ENCODE measurements around the gene PDK2.

Gene PDK2

DNA sequence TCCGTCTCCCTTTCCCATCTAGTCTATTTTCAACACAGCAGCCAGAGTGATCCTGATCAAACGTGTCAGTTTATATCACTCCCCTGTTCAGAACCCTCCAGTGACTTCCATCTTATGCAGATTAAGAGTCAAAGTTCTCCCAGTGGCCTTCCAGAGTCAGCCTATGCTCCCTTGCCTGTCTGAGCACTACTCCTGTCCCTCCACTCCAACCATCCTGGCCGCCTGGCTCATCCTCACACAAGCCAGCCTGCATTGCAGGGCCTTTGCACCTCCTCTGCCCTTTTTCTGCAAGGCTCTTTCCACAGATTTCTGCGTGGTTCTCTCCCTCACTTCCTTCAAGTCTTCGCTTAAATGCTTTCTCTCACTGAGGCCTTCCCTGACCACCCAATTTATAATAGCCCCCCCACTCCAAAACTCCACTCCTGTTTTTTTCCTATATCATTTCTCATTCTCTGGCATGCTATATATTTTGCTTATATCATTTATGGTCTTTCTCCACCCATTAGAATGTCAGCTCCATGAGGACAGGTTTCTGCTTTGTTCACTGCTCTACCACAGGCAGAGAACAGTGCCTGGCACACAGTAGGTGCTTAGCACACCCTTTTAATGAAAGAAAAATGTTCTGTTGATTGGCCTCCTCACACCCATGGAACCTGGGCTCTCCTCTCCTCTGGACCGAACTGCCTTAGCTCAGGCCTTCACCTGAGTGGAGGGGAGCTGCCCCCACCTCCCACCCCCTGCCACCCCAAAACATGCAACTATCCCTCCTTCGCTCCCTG lies 25.5 kb downstream of the PDK2 start:
- DNase-seq: no peak

DNA sequence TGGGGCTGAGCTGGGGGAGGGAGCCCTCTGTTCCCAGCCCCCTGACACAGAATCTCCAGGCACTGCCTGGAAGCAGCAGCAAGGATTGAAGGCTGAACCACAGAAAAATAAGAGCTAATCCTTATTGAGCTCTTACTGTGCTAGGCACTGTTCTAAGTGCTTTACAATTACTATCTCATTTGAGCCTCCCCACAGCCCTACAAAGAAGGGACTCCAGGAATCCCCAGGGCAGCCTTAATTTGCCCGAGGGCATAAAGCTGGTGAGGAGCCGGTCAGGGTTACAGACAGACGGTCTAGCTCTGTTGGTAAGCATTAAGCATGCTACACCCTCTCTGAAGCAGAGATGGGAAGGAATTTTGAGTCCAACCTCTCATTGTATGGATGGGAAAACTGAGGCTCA lies 27.8 kb downstream of the PDK2 start:
- DNase-seq: no peak

DNA sequence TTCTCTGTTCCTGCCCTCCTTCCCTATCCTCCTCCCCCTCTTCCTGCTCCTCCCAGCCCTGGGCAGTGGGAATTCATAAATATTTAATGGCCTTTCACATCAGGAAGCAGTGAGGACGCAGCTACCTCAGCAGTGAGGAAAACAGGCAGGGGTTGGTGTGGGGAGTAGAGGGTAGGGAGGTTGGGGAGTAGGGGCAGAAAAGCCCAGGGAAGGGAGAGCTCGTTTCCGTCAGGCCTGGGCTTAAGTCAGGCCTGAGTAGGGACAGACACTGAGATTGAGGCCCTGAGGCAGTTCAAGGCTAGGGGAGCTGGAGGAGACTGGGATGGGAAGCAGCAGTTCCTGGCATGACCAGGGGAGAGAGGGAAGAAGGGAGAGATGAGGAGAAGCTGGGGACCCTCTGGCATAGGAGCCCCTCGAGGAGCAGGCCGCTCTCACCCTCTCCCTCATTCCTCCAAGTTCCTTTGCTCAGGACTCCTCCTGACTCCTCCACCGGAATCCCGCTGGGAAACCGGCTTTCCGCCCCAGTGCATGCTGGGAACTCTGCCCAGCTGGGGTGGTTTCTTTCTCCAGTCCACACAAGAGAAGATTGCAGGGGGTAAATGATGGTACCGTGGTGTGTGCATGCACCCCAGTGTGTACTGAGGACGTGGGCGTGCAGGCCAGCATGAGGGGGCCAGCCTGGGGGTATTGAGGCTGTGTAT lies 28.6 kb downstream of the PDK2 start:
- DNase-seq: no peak

DNA sequence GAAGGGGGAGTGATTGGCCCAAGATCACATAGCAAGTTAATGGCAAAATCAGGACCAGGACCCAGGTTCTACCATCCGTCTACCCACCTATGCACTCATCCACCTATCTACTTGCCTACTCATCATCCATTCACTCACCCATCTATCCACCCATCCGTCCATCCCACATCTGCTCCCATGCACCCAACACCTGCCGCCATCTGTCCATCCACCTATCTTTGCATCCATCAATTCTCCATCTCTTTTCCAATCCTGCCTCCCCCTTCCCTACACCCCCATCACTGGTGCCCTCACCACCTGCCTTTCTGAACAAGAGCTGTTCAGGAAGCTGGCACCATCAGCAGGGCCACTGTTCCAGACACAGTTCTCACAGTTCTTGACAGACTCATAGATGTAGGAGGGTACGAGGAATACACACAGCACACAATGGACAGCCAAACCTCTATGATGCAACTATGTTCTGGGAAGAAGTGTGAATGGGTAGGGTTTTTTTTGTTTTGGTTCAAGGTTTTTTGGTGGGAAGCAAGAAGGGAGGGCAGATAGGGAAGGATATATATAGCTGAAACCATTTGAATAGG lies 30.4 kb downstream of the PDK2 start:
- DNase-seq: no peak

DNA sequence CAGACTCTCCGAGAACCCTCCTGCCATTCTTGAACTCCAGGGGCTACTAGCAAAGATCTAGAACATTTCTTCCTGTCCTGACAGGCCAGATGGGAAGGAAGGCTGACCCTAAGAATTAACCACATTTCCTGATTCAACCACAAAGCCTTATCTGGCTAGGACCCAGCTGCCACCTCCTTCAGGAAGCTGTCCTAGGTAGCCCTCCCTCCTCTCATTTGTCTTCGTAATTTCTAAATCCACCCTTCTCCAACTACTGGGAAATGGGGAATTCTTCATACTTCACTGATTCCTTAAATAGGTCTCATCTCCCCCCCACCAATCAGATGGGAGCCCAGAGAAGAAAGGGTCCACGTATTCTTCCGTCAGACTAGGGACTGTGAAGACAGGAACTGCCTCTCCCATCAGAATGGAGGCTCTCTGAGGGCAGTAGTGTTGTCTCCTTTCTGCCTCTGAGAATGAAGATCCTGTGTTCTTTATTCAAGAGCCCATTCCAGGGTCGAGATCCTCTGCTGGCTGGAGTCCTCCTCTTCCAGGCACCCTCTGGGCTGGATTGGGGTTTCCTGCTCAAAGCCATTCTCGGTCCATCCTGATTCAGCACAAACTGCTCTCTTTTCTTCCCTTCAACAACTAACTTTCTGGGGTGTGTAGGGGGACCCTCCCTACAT lies 32.7 kb downstream of the PDK2 start:
- DNase-seq: no peak

DNA sequence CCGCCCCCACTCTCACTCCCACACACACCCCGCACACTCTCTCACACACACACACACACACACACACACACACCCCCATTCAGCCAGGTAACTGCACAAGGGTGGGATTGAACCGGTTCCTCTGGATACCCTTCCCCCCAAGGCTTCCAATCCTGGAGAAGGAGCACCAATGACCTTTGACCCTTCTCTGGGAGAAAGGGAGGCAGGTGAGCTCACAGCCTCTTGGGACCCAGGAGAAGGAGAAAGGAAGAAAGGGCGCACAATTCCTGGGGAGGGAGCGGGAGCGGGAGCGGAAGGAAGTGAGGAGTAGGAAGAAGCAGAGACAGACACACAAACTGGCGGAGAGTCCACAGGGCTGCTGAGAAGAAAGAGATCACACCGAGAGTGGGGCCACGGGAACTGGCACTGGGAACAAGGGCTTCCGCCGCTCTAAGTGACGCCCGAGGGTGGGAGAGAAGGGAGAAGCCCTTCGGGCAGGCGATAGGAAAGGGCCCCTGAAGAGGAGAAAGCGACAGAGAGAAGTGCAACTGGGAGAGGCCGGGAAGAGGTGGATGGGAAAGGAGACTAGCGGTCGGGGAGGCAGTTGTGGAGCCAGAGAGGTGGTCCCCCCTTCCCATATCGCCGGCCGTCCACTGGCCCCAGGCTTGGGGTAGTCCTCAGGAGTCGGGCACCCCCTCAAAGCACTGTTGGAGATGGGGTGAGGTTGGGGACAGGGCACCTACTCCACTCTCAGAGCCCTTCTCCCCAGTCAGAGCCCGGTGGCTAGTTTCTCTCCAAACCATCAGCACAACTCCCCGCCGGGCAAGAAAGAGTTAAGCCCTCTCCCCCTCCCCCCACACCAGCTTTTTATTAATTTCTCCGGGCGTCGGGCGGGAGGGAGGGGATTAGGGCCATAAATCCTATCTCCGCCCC lies 33.5 kb downstream of the PDK2 start:
- DNase-seq: no peak

DNA sequence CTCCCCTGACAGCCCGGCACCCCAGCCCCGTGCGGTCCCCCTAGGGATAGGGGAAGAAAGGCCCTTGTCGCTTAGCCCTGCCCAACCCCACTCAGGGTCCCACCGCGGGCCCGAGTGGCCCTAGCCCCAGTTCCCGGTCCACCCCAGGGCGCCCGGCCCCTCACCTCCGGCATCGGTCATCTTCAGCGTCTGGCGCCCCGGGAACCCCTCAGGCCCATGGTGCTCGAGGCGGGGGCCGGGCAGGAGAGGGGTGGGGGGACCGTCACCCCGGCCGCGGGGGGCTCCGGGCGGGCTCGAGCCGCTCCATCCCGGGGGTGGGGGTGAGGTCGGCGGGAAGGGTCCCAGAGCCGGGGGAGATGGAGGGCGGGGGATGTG lies 34.2 kb downstream of the PDK2 start:
- DNase-seq: no peak

DNA sequence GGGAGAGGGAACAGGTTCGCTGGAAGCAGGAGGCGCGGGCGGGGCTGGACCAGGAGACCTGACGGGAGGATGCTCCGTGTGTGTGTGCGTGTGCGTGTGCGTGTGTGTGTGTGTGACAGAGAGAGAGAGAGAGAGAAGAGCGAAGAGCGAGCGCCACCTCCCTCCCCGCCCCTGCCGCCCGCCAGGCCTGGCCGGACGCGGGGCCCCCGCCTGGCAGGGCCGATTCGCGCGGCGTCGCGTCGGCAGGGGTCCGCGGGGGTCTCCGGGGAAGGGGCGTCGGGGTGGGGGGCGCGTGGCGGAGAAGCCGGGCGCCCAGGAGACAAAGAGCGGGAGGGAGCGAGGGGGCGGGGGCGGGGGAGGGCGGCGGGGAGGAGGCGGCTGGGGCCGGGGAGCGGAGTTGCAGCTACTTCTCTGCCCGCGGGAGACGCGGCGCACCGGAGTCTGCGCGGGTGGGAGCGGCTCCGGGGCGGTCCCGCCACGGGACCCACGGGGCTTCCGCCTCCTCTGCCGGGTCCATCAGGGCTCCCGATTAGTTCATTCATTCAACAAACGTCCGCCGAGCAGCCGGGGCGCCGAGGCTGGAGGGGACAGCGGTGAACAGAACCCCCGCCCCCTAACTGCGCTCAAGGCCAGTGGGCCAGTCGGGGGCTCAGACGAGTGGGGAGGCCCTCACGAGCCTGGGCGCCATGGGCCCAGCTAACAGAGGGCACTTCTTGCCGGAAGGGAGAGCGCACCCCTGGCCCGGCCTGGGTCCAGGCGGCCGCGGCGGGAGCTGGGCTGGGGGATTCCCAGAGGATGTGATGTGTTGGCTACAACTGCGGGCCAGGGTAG lies 34.8 kb downstream of the PDK2 start, which contains the start of gene SAMD14:
TSS of gene SAMD14 (minus strand) at position 433 of the 831 bp plus-strand sequence. CDS start 5,201 bp downstream, outside the sequence.
- DNase-seq: peak; percentile 31 to 45

DNA sequence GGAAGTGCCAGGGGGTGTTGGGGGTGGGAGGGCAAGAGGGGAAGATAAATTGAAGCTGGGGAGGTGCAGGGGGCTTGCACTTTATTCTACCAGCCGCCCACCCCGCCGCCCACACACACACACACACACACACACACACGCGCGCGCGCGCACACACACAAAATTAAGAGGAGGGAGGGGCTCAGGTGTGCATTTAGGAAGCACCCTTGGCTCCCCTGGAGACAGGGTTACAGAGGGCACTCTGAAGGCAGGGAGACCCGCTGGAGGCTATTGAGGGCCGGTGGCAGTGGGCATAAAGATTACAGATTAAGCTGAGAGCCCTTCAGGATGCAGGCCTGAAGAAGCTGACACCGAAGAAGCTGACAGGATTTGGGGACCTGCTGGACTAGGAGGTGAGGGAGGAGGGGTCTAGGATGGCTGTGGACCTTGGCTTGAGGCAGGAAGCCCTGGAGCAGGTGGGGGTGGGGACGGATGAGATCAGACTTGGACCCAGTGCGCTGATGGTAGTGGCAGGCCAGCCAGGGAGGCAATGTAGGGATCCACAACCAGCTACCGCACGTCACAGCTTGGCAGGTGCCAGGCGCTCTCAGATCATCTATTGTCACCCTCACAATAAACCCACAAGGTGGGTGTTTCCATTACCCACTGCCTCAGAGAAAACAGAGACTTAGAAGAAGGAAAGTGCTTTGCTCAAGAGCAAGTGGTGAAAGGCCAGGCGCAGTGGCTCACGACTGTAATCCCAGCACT lies 35.6 kb downstream of the PDK2 start:
- no peak for DNase-seq

DNA sequence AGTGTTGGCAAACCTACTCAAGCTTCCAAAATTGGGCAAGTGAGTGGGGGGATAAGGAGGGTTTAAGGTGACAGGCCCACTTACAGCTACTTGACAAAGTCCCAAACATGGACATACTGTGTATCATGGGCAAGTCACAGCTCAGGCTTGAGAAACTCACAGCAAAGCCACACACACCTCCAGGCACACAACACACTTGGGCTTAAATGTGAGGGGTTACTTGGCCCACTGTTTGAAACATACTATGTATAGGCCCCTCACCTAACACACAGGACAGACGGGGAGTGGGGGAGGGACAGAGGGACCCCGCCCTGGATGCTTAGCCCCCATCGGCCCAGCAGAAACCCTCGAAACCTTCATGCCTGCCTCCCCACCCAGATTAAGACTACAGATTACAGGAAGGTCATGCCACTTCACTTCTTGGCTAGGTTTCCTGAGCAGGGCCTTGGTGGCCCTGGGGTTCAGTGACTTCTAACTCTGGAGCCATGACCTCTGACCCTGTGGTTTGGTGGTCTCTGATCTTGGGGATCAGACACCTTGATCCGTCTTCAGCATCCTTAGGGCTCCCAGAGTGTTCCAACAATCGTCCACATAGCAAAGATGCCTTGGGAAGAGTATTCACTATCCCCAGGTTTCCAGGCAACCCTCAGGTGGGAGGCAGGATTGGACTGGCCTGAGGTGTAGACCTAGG lies 37.1 kb downstream of the PDK2 start:
- no peak for DNase-seq

DNA sequence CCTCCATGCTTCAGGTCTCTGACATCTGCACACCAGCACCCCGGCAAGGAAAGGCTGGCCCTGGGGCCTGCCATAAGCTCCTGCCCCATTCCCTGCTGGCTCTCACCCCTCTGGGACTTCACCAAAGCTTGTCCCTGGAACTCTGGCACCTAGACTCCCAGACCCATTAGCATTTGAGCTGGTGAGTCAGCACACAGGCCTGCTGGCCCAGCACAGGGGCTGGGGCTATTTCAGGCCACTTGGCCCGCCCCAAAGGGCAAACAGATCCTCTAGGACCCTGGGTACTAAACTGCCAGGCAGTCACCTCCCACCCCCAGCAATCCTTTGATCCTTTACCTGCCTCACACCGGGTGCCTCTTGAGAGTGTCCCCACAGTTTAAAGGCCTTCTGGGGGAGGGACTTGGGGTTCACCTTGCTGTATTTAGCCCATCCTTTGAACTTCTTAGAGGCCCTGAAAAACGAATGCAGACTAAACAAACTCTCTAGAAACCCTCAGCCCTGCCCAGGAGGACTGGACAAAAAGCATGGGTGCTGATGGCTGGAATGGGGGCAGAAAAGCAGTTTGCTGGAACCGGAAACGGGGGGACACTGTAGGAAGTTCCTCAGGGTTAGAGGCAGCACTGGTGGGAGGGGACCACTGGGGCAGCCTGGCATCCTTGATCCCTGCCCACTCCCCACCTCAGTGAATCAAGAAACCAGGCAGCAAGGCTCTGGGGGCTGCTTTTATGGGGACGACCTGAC lies 38.0 kb downstream of the PDK2 start:
- DNase-seq: no peak

DNA sequence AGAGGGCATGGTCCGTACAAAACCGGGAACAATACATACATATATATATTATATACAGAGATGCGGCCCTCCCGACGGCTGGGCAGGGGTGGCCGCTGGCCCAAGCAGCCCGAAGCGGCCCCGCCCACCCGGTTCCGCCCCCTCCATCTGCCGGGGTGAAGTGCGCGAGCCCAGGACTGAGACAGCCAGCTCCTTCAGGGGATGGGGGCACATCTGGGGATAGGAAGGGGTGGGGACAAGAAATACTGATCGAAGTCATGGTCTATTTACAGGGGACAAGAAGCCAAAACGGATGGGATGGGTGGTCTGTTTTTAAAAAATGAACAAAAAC lies 38.6 kb downstream of the PDK2 start:
- no peak for DNase-seq

DNA sequence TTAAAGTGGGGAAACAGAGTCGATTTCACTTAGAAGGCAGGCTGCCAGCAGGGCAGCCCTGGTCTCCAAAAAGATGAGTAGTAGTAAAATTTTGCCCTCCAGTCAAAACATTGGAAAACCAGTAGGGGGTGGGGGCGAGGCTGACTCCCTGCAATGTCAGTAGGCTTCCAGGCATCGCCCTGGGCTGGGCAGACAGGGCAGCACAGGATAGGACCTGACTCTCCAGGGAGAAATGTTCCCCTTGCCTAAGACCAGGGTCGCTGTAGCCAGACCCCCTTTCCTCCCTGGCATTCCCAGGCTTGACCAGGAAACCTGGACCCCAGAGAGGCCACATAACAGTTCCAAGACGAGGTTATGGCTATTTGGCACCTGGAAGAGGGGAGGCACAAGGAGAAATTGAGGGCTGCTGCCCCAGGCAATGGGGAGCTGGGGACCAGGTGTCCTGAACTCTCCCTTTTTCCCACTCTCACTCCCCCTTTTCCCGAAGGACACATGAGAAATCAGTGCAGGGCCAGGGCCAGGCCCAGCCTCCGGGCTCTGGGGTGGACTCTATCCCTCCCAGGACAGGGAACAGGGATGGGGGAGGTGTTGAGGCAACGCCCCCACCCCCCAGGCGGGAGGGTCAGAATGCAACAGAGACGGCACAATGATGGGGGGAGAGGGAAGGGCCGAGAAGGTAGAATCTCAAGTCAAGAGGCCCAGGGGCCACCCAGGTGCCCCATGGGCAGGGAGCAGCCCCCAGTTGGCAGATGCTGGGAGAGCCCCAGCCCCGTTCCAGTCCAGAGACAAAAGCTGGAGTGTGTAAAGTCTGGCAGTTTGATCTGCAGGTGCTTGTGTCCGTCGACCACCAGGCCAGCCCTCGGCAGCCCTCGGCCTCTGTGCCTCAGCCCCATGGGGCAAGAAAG lies 39.3 kb downstream of the PDK2 start:
- DNase-seq: no peak

DNA sequence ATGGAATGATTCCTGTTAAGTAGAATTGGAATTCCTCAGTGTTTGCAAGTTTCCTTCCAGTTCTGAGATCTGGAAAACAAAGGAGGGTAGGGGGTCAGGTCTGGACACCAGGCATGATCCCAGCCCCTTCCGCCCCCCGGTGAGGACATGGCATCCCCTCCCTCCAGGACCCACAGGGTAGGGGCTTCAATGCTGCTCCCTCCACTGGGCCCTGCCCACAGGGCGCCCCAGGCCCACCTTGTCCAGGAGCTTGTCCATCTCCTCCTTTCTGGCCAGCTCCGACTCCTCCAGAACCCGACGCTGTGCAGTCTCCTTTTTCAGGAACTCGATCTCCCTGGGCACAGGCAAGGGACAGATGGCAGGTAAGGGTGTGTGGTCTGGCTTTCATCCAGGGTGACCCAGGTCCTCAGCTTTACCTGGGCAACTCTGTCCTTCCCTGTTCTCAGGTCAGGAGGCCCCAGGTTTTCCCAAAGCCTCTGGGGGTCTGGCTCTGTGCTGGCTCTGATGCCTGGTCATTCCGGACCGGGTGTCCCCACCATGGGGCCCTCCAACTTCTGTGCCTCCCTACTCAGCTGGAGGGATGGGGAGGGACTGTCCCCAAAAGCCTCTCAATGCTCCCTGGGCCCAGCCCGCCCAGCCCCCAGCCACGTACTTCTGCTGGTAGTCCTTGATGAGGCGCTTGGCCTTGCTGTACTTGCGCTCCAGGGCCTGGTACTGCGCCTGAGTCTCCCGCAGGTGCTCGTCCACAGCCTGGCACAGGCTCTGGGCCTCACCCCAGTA lies 40.4 kb downstream of the PDK2 start:
- DNase-seq: no peak

DNA sequence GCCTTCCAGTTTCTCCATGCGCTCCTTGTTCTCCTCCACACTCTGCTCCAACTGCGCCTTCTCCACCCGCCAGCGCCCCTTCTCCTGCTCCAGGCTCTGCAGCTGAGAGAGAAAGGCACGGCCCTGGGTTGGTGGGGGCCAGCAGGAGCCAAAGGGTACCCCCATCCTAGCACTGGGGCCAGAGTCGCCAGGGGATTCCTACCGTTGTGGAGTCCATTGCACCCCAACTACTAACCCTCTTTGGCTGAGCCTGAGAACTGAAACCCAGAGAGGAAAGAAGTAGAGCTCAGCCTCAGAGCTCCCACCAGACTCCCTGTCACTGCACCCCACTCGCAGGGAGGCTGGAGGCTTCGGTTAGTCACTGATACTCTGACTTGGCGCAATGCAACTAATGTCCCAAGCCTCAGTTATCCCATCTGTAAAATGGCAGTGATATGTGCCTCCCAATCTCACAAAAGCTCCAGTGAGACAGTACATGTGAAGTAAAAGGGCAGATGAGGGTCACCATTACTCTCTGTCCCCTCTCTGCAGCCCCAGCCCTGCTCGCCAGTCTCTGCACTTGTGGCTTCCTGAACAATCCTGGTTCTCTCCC lies 41.0 kb downstream of the PDK2 start:
- DNase-seq: no peak

DNA sequence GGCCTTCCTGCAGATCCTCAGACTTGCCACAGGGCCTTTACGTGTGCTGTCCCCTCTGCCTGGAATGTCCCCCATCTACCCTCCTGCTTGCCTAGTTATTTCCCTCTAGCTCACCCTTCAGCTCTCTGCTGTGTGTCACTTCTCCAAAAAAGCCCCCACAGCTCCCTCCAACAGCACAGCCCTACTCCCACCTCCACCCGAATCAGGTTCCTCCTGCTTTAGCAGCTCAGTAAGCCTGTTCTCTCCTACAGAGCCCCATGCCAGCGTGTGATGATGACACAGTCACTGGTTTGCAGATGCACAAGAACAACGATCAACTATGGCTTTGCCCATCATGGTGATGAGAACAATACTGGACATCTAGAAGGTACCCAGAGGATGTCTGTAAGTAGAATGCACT lies 41.9 kb downstream of the PDK2 start:
- DNase-seq: no peak

DNA sequence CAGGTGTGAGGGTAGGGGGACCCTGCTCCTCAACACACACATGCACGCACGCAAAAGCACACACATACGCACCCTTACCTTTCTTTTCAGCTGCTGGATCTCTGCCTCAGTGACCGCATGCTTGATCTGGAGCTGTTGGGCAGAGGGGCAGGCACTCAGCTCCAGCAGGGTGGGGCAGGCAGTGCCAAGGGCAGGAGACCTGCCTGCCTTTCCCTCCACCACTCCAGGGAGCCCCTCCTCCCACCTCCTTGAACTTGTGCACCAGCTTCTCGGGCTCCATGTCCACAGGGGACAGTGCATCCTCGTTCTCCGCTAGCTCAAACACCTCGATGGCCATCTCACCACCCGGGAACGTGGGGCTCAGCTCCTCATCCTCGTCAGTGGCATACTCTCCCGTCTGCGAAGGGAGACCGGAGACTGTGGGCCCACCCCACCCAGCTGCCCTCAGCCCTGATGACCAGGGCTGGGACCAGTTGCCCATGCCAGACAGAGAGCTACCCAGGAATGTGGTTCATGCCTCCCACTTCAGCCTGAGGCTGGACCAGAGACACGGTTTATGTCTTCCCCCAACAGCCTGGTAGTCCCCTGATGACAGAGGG lies 44.1 kb downstream of the PDK2 start:
- no peak for DNase-seq

Measured in activated CD4-positive, alpha-beta T cell treated with anti-CD3 and anti-CD28 coated beads, Interleukin-2, amount 50 U/mL, for 48 hours (primary cell).